DOHH2 (cell line): ENCODE data around the gene TAF1B.
"Not testable (repeated sequence)": the region's sequence is repeated elsewhere in the genome, so short reads cannot be mapped to it uniquely, and the experiment has no call there.

ENCODE experiments used
- H3F3A ChIP-seq: fragments of 200-600 bp; sonication (generic), shearing (Covaris generic); 2 replicates; pipeline ENCODE4 v1.6.0; 2016; ENCODE audit warnings: antibody characterized with exemption, mild to moderate bottlenecking; ENCODE audit not compliant: control insufficient read depth, insufficient read depth
- H3K27ac ChIP-seq: fragments of 200-600 bp; sonication (generic); 2 replicates; pipeline ENCODE4 v1.5.1; 2014; ENCODE audit warnings: low read depth, mild to moderate bottlenecking, low read length, moderate library complexity
- H3K27me3 ChIP-seq: fragments of 200-600 bp; sonication (generic); 2 replicates; pipeline ENCODE4 v1.6.1; 2014; ENCODE audit warnings: mild to moderate bottlenecking, low read length, mixed read lengths; ENCODE audit not compliant: control insufficient read depth
- H3K36me3 ChIP-seq: fragments of 200-600 bp; sonication (generic); 2 replicates; pipeline ENCODE4 v1.6.1; 2014; ENCODE audit warnings: mild to moderate bottlenecking, low read length, moderate library complexity, mixed read lengths; ENCODE audit not compliant: control insufficient read depth
- H3K4me1 ChIP-seq: fragments of 200-600 bp; sonication (generic); 2 replicates; pipeline ENCODE4 v1.6.1; 2014; ENCODE audit warnings: mild to moderate bottlenecking, low read length, mixed read lengths; ENCODE audit not compliant: control insufficient read depth
- H3K4me2 ChIP-seq: fragments of 200-600 bp; sonication (generic); 2 replicates; pipeline ENCODE4 v1.6.0; 2014; ENCODE audit warnings: mild to moderate bottlenecking, low read length, moderate library complexity
- H3K4me3 ChIP-seq: fragments of 200-600 bp; sonication (generic); 2 replicates; pipeline ENCODE4 v1.5.1; 2014; ENCODE audit warnings: mild to moderate bottlenecking, low read length, mixed read lengths
- H3K79me2 ChIP-seq: fragments of 200-600 bp; sonication (generic); 2 replicates; pipeline ENCODE4 v1.6.1; 2014; ENCODE audit warnings: mild to moderate bottlenecking, low read length, mixed read lengths; ENCODE audit not compliant: control insufficient read depth
- H3K9me2 ChIP-seq: fragments of 200-600 bp; sonication (generic); replicated peaks from 2 replicates; pipeline ENCODE4 v1.6.1; 2014; ENCODE audit warnings: mild to moderate bottlenecking, low read length, mixed read lengths; ENCODE audit not compliant: control insufficient read depth
- H3K9me3 ChIP-seq: fragments of 200-600 bp; sonication (generic); 2 replicates; pipeline ENCODE4 v1.6.1; 2014; ENCODE audit warnings: antibody characterized with exemption, low read length, mixed read lengths; ENCODE audit not compliant: control insufficient read depth, insufficient read depth
- H4K20me1 ChIP-seq: fragments of 200-600 bp; sonication (generic); 2 replicates; pipeline ENCODE4 v1.6.0; 2014; ENCODE audit warnings: low read depth, mild to moderate bottlenecking, antibody characterized with exemption, low read length, moderate library complexity; ENCODE audit not compliant: control insufficient read depth, insufficient read depth
- EZH2phosphoT487 ChIP-seq: fragments of 200-600 bp; sonication (generic); IDR thresholded peaks from 2 replicates; pipeline ENCODE4 v1.6.1; 2017; ENCODE audit warnings: borderline replicate concordance, mild to moderate bottlenecking, antibody characterized with exemption, low read length, moderate library complexity, mixed read lengths
- TF ChIP-seq, protein P1 (sequence below): fragments of 200-600 bp; sonication (generic); IDR thresholded peaks from one replicate; pipeline ENCODE4 v1.5.1; 2014; ENCODE audit warnings: antibody characterized with exemption, mild to moderate bottlenecking, low read depth, low read length; ENCODE audit not compliant: poor library complexity, severe bottlenecking

The TAF1B gene

DNA sequence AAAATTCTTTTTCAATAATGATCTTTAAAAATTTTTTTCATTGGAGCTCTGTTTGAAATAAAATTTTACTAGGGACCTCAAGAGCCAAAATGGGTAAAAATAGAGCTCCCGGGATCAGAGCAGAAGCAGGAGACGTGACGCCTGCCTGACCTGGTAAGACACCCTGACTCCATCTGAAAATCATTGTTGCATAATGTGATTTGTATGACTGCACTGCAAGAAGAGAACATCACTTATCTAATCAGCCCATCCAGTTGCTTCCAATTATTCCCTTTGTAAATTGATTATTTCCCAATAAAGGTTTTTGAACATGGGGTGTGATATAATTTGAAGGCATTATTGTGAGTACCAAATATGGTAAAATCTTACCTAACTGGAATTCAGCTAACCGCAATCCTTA lies 17.1 kb upstream of the TAF1B start:
- Histone ChIP-seq H3K4me1 (no peaks in the 10 kb centered on the region), H4K20me1 (no peaks in the 10 kb centered on the region), H3K9me2 (no peaks in the 10 kb centered on the region), H3K9me3 (no peaks in the 10 kb centered on the region), H3F3A (no peaks in the 10 kb centered on the region), H3K4me3 (no peak overlapping the region), H3K27me3 (peaks cover 24% of the 10 kb centered on the region), H3K79me2 (no peaks in the 10 kb centered on the region), H3K4me2 (no peak overlapping the region), H3K36me3 (no peaks in the 10 kb centered on the region), H3K27ac (no peak overlapping the region)
- TF ChIP-seq EZH2phosphoT487, result no peak
- TF ChIP-seq, protein P1, sequence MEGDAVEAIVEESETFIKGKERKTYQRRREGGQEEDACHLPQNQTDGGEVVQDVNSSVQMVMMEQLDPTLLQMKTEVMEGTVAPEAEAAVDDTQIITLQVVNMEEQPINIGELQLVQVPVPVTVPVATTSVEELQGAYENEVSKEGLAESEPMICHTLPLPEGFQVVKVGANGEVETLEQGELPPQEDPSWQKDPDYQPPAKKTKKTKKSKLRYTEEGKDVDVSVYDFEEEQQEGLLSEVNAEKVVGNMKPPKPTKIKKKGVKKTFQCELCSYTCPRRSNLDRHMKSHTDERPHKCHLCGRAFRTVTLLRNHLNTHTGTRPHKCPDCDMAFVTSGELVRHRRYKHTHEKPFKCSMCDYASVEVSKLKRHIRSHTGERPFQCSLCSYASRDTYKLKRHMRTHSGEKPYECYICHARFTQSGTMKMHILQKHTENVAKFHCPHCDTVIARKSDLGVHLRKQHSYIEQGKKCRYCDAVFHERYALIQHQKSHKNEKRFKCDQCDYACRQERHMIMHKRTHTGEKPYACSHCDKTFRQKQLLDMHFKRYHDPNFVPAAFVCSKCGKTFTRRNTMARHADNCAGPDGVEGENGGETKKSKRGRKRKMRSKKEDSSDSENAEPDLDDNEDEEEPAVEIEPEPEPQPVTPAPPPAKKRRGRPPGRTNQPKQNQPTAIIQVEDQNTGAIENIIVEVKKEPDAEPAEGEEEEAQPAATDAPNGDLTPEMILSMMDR, result no peak

DNA sequence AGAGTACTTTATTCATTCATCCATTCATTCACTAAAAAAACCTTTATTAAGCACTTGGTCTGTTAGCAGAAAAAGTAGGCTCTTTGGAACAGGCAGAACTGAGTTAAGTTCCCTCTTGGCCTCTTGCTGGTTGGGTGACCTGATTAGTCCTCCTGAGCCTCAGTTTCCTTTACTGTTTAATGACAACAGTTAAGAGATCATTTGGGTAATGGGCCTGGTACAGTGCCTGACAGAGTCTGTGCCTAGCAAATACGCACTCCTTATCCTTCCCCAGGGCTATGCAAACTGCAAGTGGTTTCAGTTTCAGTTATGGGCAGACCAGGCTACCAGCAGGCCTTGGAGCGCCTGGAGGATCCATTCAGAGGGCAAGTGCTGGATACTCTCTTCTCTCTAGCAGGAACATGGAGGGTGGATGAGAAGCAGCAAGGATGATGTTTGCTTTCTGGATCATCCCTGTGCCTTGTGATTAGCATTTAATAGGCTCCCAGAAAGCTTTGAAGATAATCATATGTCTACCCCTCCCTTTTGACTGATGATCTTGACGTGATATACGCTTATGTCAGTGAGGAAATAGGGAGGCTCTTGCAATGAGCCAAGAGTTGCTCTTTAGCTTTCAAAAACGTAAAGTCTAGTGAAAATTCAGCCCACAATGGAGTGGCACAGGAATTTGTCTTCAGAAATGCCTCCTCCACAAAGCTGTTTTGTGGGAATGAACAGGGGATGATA lies 12.4 kb upstream of the TAF1B start:
- no peak overlapping the region for H3K4me3 ChIP-seq
- no peak overlapping the region for H3K4me2 ChIP-seq
- H4K20me1 ChIP-seq, result no peaks in the 10 kb centered on the region
- no peaks in the 10 kb centered on the region for H3K79me2 ChIP-seq
- H3K36me3 ChIP-seq, result no peaks in the 10 kb centered on the region
- H3K9me2 ChIP-seq, result no peaks in the 10 kb centered on the region
- no peaks in the 10 kb centered on the region for H3K9me3 ChIP-seq
- no peaks in the 10 kb centered on the region for H3K4me1 ChIP-seq
- H3K27ac ChIP-seq, result no peak overlapping the region
- no peak for TF ChIP-seq EZH2phosphoT487
- TF ChIP-seq, protein P1, result no peak
- peaks cover 41% of the 10 kb centered on the region for H3K27me3 ChIP-seq
- no peaks in the 10 kb centered on the region for H3F3A ChIP-seq

DNA sequence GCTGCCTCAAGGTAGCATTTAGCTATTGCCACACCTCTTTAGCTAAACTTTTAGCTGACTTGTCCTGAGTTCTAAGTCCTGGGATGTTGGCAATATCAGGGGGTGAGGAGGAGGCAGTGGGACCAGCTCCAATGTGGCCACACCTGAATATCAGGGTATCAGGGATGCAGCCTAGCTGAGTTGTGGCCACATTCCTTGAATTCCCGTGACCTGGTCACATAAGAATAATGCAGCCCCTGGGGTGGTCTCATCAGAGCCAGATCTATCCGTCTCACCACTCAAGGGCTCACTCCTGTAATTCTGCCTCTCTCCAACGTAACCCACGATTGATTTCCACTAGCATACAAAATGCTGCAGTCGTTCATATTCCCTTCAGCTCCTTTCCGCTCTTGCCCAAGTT lies 11.6 kb upstream of the TAF1B start:
- TF ChIP-seq, protein P1, result no peak
- TF ChIP-seq EZH2phosphoT487, result no peak
- H3K4me2 ChIP-seq, result no peak overlapping the region
- no peaks in the 10 kb centered on the region for H3K4me1 ChIP-seq
- no peaks in the 10 kb centered on the region for H3K9me2 ChIP-seq
- H3K79me2 ChIP-seq, result no peaks in the 10 kb centered on the region
- no peaks in the 10 kb centered on the region for H3K9me3 ChIP-seq
- no peaks in the 10 kb centered on the region for H4K20me1 ChIP-seq
- no peak overlapping the region for H3K27ac ChIP-seq
- no peak overlapping the region for H3K4me3 ChIP-seq
- H3K27me3 ChIP-seq, result peaks cover 38% of the 10 kb centered on the region
- no peaks in the 10 kb centered on the region for H3F3A ChIP-seq
- H3K36me3 ChIP-seq, result no peaks in the 10 kb centered on the region

DNA sequence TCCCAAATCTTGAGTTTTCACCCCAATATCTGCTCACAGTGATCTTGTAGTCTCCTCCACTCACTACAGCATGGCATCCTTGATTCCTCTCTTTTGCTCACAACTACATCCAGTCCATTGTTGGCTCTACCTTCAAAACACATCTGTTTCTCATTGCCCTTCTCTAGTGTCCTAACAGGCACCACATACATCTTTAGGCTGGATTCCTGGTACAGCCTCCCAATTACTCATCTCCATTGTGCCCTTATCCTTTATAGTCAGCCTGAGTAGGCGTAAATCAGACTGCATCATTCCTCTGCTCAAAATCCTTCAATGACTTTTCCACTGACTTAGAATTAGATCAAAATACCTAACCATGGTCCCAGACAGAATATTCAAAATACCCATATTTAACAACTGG lies 10.7 kb upstream of the TAF1B start:
- H3K9me2 ChIP-seq, result no peaks in the 10 kb centered on the region
- H3K4me2 ChIP-seq, result no peak overlapping the region
- H3K27ac ChIP-seq, result no peak overlapping the region
- no peaks in the 10 kb centered on the region for H3K4me1 ChIP-seq
- no peak overlapping the region for H3K4me3 ChIP-seq
- H3K79me2 ChIP-seq, result no peaks in the 10 kb centered on the region
- no peak for TF ChIP-seq EZH2phosphoT487
- TF ChIP-seq, protein P1, result no peak
- H3K9me3 ChIP-seq, result no peaks in the 10 kb centered on the region
- no peaks in the 10 kb centered on the region for H3F3A ChIP-seq
- H3K36me3 ChIP-seq, result no peaks in the 10 kb centered on the region
- H3K27me3 ChIP-seq, result peaks cover 38% of the 10 kb centered on the region
- H4K20me1 ChIP-seq, result no peaks in the 10 kb centered on the region

DNA sequence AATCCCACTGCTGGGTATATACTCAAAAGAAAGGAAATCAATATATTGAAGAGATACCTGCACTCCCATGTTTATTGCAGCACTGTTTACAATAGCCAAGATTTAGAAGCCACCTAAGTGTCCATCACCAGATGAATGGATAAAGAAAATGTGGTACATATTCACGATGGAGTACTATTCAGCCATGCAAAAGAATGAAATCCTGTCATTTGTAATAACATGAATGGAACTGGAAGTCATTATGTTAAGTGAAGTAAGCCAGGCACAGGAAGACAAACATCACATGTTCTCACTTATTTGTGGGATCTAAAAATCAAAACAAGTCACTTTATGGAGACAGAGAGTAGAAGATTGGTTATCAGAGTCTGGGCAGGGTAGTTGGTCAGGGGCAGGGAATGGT lies 8.2 kb upstream of the TAF1B start:
- not testable (repeated sequence) for H3K4me1 ChIP-seq, H3K36me3 ChIP-seq, H3F3A ChIP-seq, H3K79me2 ChIP-seq, H3K9me3 ChIP-seq, H3K27ac ChIP-seq, H4K20me1 ChIP-seq, H3K9me2 ChIP-seq, H3K4me3 ChIP-seq, H3K4me2 ChIP-seq
- peaks cover 26% of the 10 kb centered on the region for H3K27me3 ChIP-seq
